Left colon (tissue), 2 donors: ENCODE results near the gene NTRK3. TPM values are rescaled to one million over a fixed set of nuclear protein-coding genes. Genes with fewer than 3 reads are reported as not detected.

Source experiments
- ATAC-seq: fragments of 200-7000 bp; cut with Tn5 transposase; one replicate; pipeline ENCODE4 v1.9.1; 2020; ENCODE audit warnings: mild to moderate bottlenecking, moderate library complexity
- DNase-seq, 2 donors: peaks; one replicate each; pipeline ENCODE4 v3.0.0-alpha.2; 2020
- intact Hi-C, 2 donors: fragments of 100-400 bp; cut with DNase I in 1 of 2; cut with micrococcal nuclease in 1 of 2; formaldehyde crosslinking; loops; one replicate each; pipeline versions ENCODE4 v1.11.2 to v1.14.0; 2022; cut with DNase I, micrococcal nuclease
- total RNA-seq, 2 donors: library from RNA; stranded (reverse); fragmentation: NEBNext Ultra II Directional; extraction: Animal tissue kit (Norgen Biotek cat#: 25700); gene quantifications; one replicate each; pipeline ENCODE4 v1.2.1, GENCODE V29; 2021
- donor health status: DM: no; HTN: no; CAD: no.
- donor health status: DM: yes; HTN: yes; CAD: no.

Gene NTRK3
- total RNA-seq, 2 donors from 2014 or later = 0.55 to 1.3 TPM

GRCh38 chr15:87944050-87944449, 312.5 kb downstream of the NTRK3 start:
- DNase-seq (no peak), ATAC-seq (no peak)
- intact Hi-C loops = no loop called here

GRCh38 chr15:87943626-87944025, 312.9 kb downstream of the NTRK3 start:
- intact Hi-C loops = no loop called here
- no peak for DNase-seq
- no peak for ATAC-seq

GRCh38 chr15:87942316-87942715, 314.2 kb downstream of the NTRK3 start:
- DNase-seq = no peak
- intact Hi-C loops = no loop called here
- ATAC-seq = no peak

- no peak for ATAC-seq
- intact Hi-C loops = no loop called here
- DNase-seq = no peak
These were observed 314.9 kb downstream of the NTRK3 start for GRCh38 chr15:87941606-87942005.

GRCh38 chr15:87940768-87941167, 315.8 kb downstream of the NTRK3 start:
- intact Hi-C loops = no loop called here
- DNase-seq (no peak), ATAC-seq (no peak)

GRCh38 chr15:87939848-87940457, 316.6 kb downstream of the NTRK3 start:
- ATAC-seq (no peak), DNase-seq (no peak)
- intact Hi-C loops = no loop called here

GRCh38 chr15:87938031-87938430, 318.5 kb downstream of the NTRK3 start:
- intact Hi-C loops = no loop called here
- DNase-seq = no peak
- ATAC-seq = no peak

GRCh38 chr15:87935583-87935982, 321.0 kb downstream of the NTRK3 start:
- intact Hi-C loops = no loop called here

GRCh38 chr15:87931584-87931983, 325.0 kb downstream of the NTRK3 start:
- ATAC-seq (no peak), DNase-seq (no peak)
- intact Hi-C loops = no loop called here

More at GRCh38 chr15:87935583-87935982, 321.0 kb downstream of the NTRK3 start:
- no peak for DNase-seq
- ATAC-seq = no peak

GRCh38 chr15:87930457-87930856, 326.1 kb downstream of the NTRK3 start:
- DNase-seq = no peak
- ATAC-seq = no peak
- intact Hi-C loops = no loop called here

GRCh38 chr15:87929841-87930240, 326.7 kb downstream of the NTRK3 start:
- intact Hi-C loops = no loop called here
- ATAC-seq = no peak
- DNase-seq = no peak

- intact Hi-C loops = no loop called here
- DNase-seq (no peak), ATAC-seq (no peak)
These were observed 332.1 kb downstream of the NTRK3 start for GRCh38 chr15:87924433-87924832.

GRCh38 chr15:87919064-87919463, 337.5 kb downstream of the NTRK3 start:
- ATAC-seq = no peak
- intact Hi-C loops = loop anchor here in 1 of 2 donors (10.0 kb wide), 1 partner anchor 76 kb away; no protein-coding TSS in a partner anchor
- no peak for DNase-seq

GRCh38 chr15:87917480-87917879, 339.1 kb downstream of the NTRK3 start:
- no peak for ATAC-seq
- intact Hi-C loops = loop anchor here in 1 of 2 donors (10.0 kb wide), 1 partner anchor 77 kb away; no protein-coding TSS in a partner anchor
- no peak for DNase-seq

- ATAC-seq (no peak), DNase-seq (no peak)
- intact Hi-C loops = loop anchor here in 1 of 2 donors (10.0 kb wide), 1 partner anchor 79 kb away; no protein-coding TSS in a partner anchor
These were observed 340.3 kb downstream of the NTRK3 start for GRCh38 chr15:87916208-87916607.

GRCh38 chr15:87910301-87910700, 346.2 kb downstream of the NTRK3 start:
- no peak for DNase-seq
- intact Hi-C loops = loop anchor here in 1 of 2 donors (10.0 kb wide), 1 partner anchor 84 kb away; no protein-coding TSS in a partner anchor
- ATAC-seq = no peak

- ATAC-seq (no peak), DNase-seq (no peak)
- intact Hi-C loops = no loop called here
These were observed 348.7 kb downstream of the NTRK3 start for GRCh38 chr15:87907676-87908446.

- ATAC-seq = no peak
- intact Hi-C loops = no loop called here
- no peak for DNase-seq
These were observed 350.1 kb downstream of the NTRK3 start for GRCh38 chr15:87906444-87906843.

GRCh38 chr15:87902772-87903426, 353.6 kb downstream of the NTRK3 start:
- ATAC-seq = no peak

More at GRCh38 chr15:87902772-87903426, 353.6 kb downstream of the NTRK3 start:
- intact Hi-C loops = no loop called here
- DNase-seq = no peak
